ENCODE data around the gene TMOD1. TPM values are rescaled to one million over a fixed set of nuclear protein-coding genes. Genes with fewer than 3 reads are reported as not detected.

Gene TMOD1
- total and polyA plus RNA-seq, 2 of the 13 experiments (the other 11 are each of a cell fraction or from before 2014, with no cell fraction given), result 0.04 to 0.07 TPM

- TF ChIP-seq ZNF318 (CRISPR knock-in tag; IDR thresholded peaks at IDR 0.05) (no peak), DPF2 (CRISPR knock-in tag; IDR thresholded peaks at IDR 0.05; ENCODE audit: borderline replicate concordance, low read depth) (no peak), FOXC1 (CRISPR knock-in tag; IDR thresholded peaks at IDR 0.05; ENCODE audit: borderline replicate concordance) (no peak; the same call in 1 of the 2 replicates), ZBTB7A (CRISPR knock-in tag; IDR thresholded peaks at IDR 0.05) (no peak), PBX3 (CRISPR knock-in tag; IDR thresholded peaks at IDR 0.05; ENCODE audit: borderline replicate concordance) (no peak), ZNF737 (CRISPR knock-in tag; IDR thresholded peaks at IDR 0.05; ENCODE audit: borderline replicate concordance) (no peak), ZNF205 (CRISPR knock-in tag; IDR thresholded peaks at IDR 0.05) (no peak), ZBTB38 (CRISPR knock-in tag; IDR thresholded peaks at IDR 0.05) (0 out of 2 replicates have a peak, but pooled peaks have one; percentile 5), MYPOP (CRISPR knock-in tag; IDR thresholded peaks at IDR 0.05) (no peak), RBAK (CRISPR knock-in tag; IDR thresholded peaks at IDR 0.05) (no peak), POLR2AphosphoS2 (IDR thresholded peaks at IDR 0.05; ENCODE audit: low read depth, low read length) (no peak), CCDC6 (CRISPR knock-in tag; IDR thresholded peaks at IDR 0.05) (no peak), MED13 (CRISPR knock-in tag; IDR thresholded peaks at IDR 0.05) (no peak), KDM3A (CRISPR knock-in tag; IDR thresholded peaks at IDR 0.05; ENCODE audit: low read depth) (0 out of 2 replicates have a peak, but pooled peaks have one; percentile 62), SP5 (CRISPR knock-in tag; IDR thresholded peaks at IDR 0.05; ENCODE audit: borderline replicate concordance, low read depth) (no peak), SRSF1 (optimal IDR thresholded peaks at IDR 0.05; ENCODE audit: low read depth, low read length) (no peak), ZNF883 (CRISPR knock-in tag; IDR thresholded peaks at IDR 0.05; ENCODE audit: not compliant biosample characterization) (no peak), SMC3 (IDR thresholded peaks at IDR 0.05; ENCODE audit: low read length) (no peak)
These were observed 132.5 kb downstream of the TMOD1 start (continued) for GRCh38 chr9:97633859-97634490.
